ENCODE data around the gene GPSM1.
A peak's percentile ranks its signal among the peaks of the same experiment; 100 is the strongest.

The GPSM1 gene

DNA sequence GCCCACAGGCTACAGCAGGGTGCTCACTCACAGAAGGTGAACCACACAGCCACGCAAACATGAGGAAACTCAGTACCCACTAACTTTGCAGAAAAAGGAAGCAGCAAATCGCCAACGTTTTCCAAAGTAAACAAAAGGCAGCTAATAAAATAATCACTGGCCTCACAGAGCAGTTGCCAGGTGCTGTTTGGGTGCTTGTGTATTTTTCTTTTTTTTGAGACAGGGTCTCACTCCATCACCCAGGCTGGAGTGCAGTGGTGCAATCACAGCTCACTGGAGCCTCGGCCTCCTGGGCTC lies 68.8 kb downstream of the GPSM1 start:
- Histone ChIP-seq H3K27ac (no peak overlapping the region), H3K27me3 (no peaks in the 10 kb centered on the region), H3K4me3 (no peak overlapping the region), H3K9me3 (no peaks in the 10 kb centered on the region), H3K36me3 (peaks cover 37 to 72% (median 56%) of the 10 kb centered on the region in 3 donors), H3K4me1 (peaks cover 0 to 26% (median 20%) of the 10 kb centered on the region in 4 donors)
- intact Hi-C loops (cut with DNase I; ENCODE audit: low total_unique reads), result no loop called here
- TF ChIP-seq, protein P1, sequence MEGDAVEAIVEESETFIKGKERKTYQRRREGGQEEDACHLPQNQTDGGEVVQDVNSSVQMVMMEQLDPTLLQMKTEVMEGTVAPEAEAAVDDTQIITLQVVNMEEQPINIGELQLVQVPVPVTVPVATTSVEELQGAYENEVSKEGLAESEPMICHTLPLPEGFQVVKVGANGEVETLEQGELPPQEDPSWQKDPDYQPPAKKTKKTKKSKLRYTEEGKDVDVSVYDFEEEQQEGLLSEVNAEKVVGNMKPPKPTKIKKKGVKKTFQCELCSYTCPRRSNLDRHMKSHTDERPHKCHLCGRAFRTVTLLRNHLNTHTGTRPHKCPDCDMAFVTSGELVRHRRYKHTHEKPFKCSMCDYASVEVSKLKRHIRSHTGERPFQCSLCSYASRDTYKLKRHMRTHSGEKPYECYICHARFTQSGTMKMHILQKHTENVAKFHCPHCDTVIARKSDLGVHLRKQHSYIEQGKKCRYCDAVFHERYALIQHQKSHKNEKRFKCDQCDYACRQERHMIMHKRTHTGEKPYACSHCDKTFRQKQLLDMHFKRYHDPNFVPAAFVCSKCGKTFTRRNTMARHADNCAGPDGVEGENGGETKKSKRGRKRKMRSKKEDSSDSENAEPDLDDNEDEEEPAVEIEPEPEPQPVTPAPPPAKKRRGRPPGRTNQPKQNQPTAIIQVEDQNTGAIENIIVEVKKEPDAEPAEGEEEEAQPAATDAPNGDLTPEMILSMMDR (IDR thresholded peaks at IDR 0.05), result no peak
- DNase-seq, result no peak

- Histone ChIP-seq H3K27ac (no peak overlapping the region), H3K36me3 (peaks cover 32 to 67% (median 52%) of the 10 kb centered on the region in 3 donors), H3K4me3 (no peak overlapping the region), H3K4me1 (peaks cover 0 to 26% (median 20%) of the 10 kb centered on the region in 4 donors), H3K27me3 (no peaks in the 10 kb centered on the region), H3K9me3 (no peaks in the 10 kb centered on the region)
- DNase-seq, result no peak
- intact Hi-C loops (cut with DNase I; ENCODE audit: low total_unique reads), result no loop called here
- TF ChIP-seq, protein P1 (IDR thresholded peaks at IDR 0.05), result no peak
These were observed 70.3 kb downstream of the GPSM1 start for GRCh38 chr9:136397643-136398042.

- TF ChIP-seq, protein P1 (IDR thresholded peaks at IDR 0.05), result no peak
- Histone ChIP-seq H3K4me1 (peaks cover 0 to 26% (median 20%) of the 10 kb centered on the region in 4 donors), H3K36me3 (peaks cover 32 to 63% (median 48%) of the 10 kb centered on the region in 3 donors), H3K4me3 (no peak overlapping the region), H3K9me3 (no peaks in the 10 kb centered on the region), H3K27me3 (no peaks in the 10 kb centered on the region), H3K27ac (no peak overlapping the region)
- DNase-seq, result no peak
- intact Hi-C loops (cut with DNase I; ENCODE audit: low total_unique reads), result no loop called here
These were observed 70.9 kb downstream of the GPSM1 start for GRCh38 chr9:136398286-136398685.

DNA sequence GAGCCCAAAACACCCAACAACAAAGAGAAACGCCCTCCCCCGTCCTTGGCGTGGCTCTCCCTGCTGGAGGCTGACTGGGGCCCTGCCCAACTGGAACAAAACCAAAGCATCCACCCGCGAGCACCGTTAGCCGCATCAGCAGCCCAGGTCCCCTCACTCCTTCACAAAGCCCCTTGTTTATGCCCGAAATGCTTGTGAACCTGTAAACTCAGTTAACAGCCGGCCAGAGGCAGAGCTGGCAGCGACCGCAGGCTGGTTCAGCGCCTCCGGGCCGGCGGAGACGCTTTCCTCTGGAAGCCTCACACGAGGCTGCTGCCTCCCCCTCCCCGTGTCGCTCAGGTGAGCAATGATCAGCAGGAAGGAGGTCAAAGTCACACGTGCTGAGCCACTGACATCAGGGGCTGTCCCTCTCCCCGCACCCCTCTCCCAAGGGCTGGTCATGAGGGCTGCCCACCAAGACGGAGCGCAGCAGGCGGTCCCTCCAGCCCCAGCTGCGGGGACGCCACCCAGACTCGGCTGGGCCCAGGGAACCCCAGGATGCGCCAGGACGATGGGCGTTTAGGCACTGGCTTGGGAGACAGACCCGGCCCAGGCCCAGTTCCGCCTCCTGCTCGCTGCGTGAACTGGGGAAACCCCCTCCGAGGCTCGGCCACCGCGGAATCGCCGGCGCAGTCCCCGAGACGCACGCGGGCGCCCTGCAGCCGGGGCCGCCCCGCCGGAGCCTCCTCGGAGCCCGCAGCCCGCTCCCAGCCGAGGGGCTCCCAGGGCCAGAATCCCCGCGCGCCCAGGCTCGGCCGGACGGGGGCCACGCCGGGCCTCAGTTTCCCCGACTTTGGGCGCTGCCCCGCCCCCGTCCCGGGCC lies 72.1 kb downstream of the GPSM1 start:
- Histone ChIP-seq H3K4me3 (peak overlapping the region; percentile 77 to 92), H3K27ac (peak overlapping the region; percentile 54 to 63), H3K27me3 (no peaks in the 10 kb centered on the region), H3K4me1 (peaks cover 0 to 26% (median 20%) of the 10 kb centered on the region in 4 donors), H3K36me3 (peaks cover 26 to 63% (median 47%) of the 10 kb centered on the region in 3 donors), H3K9me3 (no peaks in the 10 kb centered on the region)
- no peak for DNase-seq
- TF ChIP-seq, protein P1 (IDR thresholded peaks at IDR 0.05), result no peak
- intact Hi-C loops (cut with DNase I; ENCODE audit: low total_unique reads), result no loop called here

- TF ChIP-seq, protein P1 (IDR thresholded peaks at IDR 0.05), result peak; percentile 94 to 98
- H3K27me3 ChIP-seq, result no peaks in the 10 kb centered on the region
- peaks cover 23 to 63% (median 47%) of the 10 kb centered on the region in 3 donors for H3K36me3 ChIP-seq
- peaks cover 0 to 26% (median 20%) of the 10 kb centered on the region in 4 donors for H3K4me1 ChIP-seq
- peak within 1 kb of the TSS; percentile 77 to 92 for H3K4me3 ChIP-seq
- DNase-seq, result peak; percentile 77 to 89
- H3K9me3 ChIP-seq, result no peaks in the 10 kb centered on the region
- H3K27ac ChIP-seq, result peak within 1 kb of the TSS; percentile 54 to 63
- intact Hi-C loops (cut with DNase I; ENCODE audit: low total_unique reads), result no loop called here
These were observed 72.9 kb downstream of the GPSM1 start, which contains the start of gene SNAPC4 for GRCh38 chr9:136400038-136400834. Gene SNAPC4, minus strand, starts transcription at chr9:136400170. Its CDS starts 1,742 bp downstream, at chr9:136398428.
